Upper lobe of left lung (tissue), 6 donors: ENCODE results near the gene PDAP1. TPM values are rescaled to one million over a fixed set of nuclear protein-coding genes. Genes with fewer than 3 reads are reported as not detected.
A peak's percentile ranks its signal among the peaks of the same experiment; 100 is the strongest.

Source experiments
- ATAC-seq, 2 donors: fragments of 200-7000 bp; cut with Tn5 transposase; one replicate each; pipeline ENCODE4 v1.9.1; 2022; ENCODE audit warnings: mild to moderate bottlenecking in 2 of 2, moderate library complexity in 2 of 2; ENCODE audit not compliant: low FRiP score in 2 of 2
- DNase-seq, 2 donors: peaks; one replicate each; pipeline ENCODE4 v3.0.0-alpha.2; 2019 to 2020
- H3K27ac ChIP-seq, 4 donors: fragments of 200-600 bp; sonication (generic); one replicate each; pipeline ENCODE4 v1.5.1; 2016 to 2019
- H3K27me3 ChIP-seq, 4 donors: fragments of 200-600 bp; sonication (generic); one replicate each; pipeline ENCODE4 v1.5.1; 2017 to 2019
- H3K36me3 ChIP-seq, 4 donors: fragments of 200-600 bp; sonication (generic); one replicate each; pipeline ENCODE4 v1.5.1; 2016 to 2019
- H3K4me1 ChIP-seq, 4 donors: fragments of 200-600 bp; sonication (generic); one replicate each; pipeline ENCODE4 v1.5.1; 2018 to 2019
- H3K4me3 ChIP-seq, 4 donors: fragments of 200-600 bp; sonication (generic); one replicate each; pipeline ENCODE4 v1.5.1; 2017 to 2019; ENCODE audit warnings: mild to moderate bottlenecking in 2 of 4, moderate library complexity in 1 of 4
- H3K9me3 ChIP-seq, 4 donors: fragments of 200-600 bp; sonication (generic); one replicate each; pipeline ENCODE4 v1.5.1; 2018 to 2019
- EP300 ChIP-seq, 4 donors: sonication (generic); formaldehyde crosslinking; IDR thresholded peaks; one replicate each; pipeline ENCODE4 v1.5.1; 2017; ENCODE audit warnings: antibody characterized with exemption in 4 of 4, control low read depth in 2 of 4
- POLR2A ChIP-seq, 4 donors: fragments of 450-650 bp; IDR thresholded peaks; one replicate each; pipeline ENCODE4 v1.5.1; 2016 to 2017; ENCODE audit warnings: antibody characterized with exemption in 4 of 4, mild to moderate bottlenecking in 2 of 4
- POLR2AphosphoS5 ChIP-seq, 2 donors: sonication (generic); formaldehyde crosslinking; IDR thresholded peaks; one replicate each; pipeline ENCODE4 v1.5.1; 2017; ENCODE audit warnings: antibody characterized with exemption in 2 of 2
- WGBS, 2 donors: methylation state at CpG; one replicate each; pipeline ENCODE4 v1.1.5; 2017 to 2018; 5-methylcytosine and 5-hydroxymethylcytosine counted together
- total RNA-seq, 6 donors: library from RNA; depleted of rRNA in 4 of 6; stranded (reverse); fragments of >200 nt in 4 of 6; gene quantifications; one replicate each; pipeline versions ENCODE4 v1.1.0 to v1.2.1, GENCODE V29; 2016 to 2021
- TF ChIP-seq, protein P1 (sequence below), 6 experiments: fragments of 450-650 bp in 4 of 6; fragments of 200-600 bp in 2 of 6; sonication (generic) in 2 of 6; IDR thresholded peaks; one replicate each; pipeline ENCODE4 v1.5.1; 2016 to 2019; ENCODE audit warnings: antibody characterized with exemption in 6 of 6
- donor health status: DM: no; HTN: no; CAD: no; lungs with moderate emphysema.
- donor health status: DM: no; HTN: yes; CAD: no; lungs with severe emphysema.

PDAP1 gene
- total RNA-seq, 6 donors from 2014 or later = 31.4 to 76.0 (median 67.4) TPM

DNA sequence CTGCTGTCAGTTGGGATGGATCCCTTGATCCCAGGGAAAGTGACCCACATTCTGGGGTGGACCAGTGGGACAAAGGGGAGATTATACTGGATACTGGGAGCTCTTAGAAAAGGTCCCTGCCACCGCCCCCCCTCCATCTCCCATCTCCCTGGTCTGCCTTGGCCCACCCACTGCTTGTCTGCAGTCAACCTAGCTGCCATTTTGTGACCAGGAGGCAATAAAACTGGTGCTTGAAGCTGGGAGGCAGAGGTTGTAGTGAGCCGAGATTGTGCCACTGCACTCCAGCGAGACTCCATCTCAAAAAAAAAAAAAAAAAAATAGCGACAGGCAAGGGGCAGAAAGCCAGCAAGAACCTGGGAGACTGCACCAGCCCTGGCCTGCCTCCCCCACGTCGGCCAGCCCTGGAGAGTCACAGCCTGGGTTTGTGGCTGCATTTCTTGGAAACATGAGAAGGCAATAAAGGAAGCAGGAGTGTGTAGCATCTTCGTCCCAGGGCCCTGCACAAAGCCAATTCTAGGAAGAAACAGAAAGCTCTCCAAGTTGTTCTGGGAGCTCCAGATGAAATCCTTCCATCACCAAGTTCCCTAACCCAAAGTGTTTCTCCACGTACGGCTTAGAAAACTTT, 38.5 kb downstream of the PDAP1 start:
- Histone ChIP-seq H3K4me3 (no peak overlapping the region), H3K9me3 (no peaks in the 10 kb centered on the region), H3K27me3 (no peaks in the 10 kb centered on the region), H3K27ac (peak overlapping the region; percentile 68 to 74 (median 70)), H3K4me1 (peaks cover 9 to 38% (median 21%) of the 10 kb centered on the region in 4 donors), H3K36me3 (peaks cover 9 to 34% (median 20%) of the 10 kb centered on the region in 4 donors)
- TF ChIP-seq POLR2AphosphoS5 (IDR thresholded peaks at IDR 0.05) (no peak), EP300 (IDR thresholded peaks at IDR 0.05) (no peak), POLR2A (IDR thresholded peaks at IDR 0.05) (no peak)
- TF ChIP-seq, protein P1, sequence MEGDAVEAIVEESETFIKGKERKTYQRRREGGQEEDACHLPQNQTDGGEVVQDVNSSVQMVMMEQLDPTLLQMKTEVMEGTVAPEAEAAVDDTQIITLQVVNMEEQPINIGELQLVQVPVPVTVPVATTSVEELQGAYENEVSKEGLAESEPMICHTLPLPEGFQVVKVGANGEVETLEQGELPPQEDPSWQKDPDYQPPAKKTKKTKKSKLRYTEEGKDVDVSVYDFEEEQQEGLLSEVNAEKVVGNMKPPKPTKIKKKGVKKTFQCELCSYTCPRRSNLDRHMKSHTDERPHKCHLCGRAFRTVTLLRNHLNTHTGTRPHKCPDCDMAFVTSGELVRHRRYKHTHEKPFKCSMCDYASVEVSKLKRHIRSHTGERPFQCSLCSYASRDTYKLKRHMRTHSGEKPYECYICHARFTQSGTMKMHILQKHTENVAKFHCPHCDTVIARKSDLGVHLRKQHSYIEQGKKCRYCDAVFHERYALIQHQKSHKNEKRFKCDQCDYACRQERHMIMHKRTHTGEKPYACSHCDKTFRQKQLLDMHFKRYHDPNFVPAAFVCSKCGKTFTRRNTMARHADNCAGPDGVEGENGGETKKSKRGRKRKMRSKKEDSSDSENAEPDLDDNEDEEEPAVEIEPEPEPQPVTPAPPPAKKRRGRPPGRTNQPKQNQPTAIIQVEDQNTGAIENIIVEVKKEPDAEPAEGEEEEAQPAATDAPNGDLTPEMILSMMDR (IDR thresholded peaks at IDR 0.05) = no peak
- DNase-seq (no peak), ATAC-seq (no peak)
- 59 to 66% methylated on average over 9 of the region's 9 CpGs for WGBS, 2 donors

GRCh38 chr7:99368750-99369389, 39.5 kb downstream of the PDAP1 start:
- Histone ChIP-seq H3K27ac (peak overlapping the region; percentile 68 to 74 (median 70)), H3K4me1 (peaks cover 7 to 33% (median 19%) of the 10 kb centered on the region in 4 donors), H3K4me3 (no peak overlapping the region), H3K36me3 (peaks cover 11 to 44% (median 30%) of the 10 kb centered on the region in 4 donors), H3K27me3 (no peaks in the 10 kb centered on the region), H3K9me3 (no peaks in the 10 kb centered on the region)
- WGBS, 2 donors = 78 to 83% methylated on average over 13 of the region's 13 CpGs
- peak in 1 of 2 donors; percentile 54 for DNase-seq
- TF ChIP-seq POLR2AphosphoS5 (IDR thresholded peaks at IDR 0.05) (no peak), EP300 (IDR thresholded peaks at IDR 0.05) (peak in 1 of 4 donors; percentile 23)
- peak in 1 of 2 donors; percentile 76 for ATAC-seq

- no peak for ATAC-seq
- Histone ChIP-seq H3K27me3 (no peaks in the 10 kb centered on the region), H3K4me1 (peaks cover 0 to 15% (median 4%) of the 10 kb centered on the region in 4 donors), H3K9me3 (no peaks in the 10 kb centered on the region), H3K4me3 (no peak overlapping the region), H3K27ac (no peak overlapping the region), H3K36me3 (peaks cover 21 to 66% (median 47%) of the 10 kb centered on the region in 4 donors)
- WGBS, 2 donors = 89 to 96% methylated on average over 4 to 11 of the region's 11 CpGs
- TF ChIP-seq EP300 (IDR thresholded peaks at IDR 0.05) (no peak), POLR2A (IDR thresholded peaks at IDR 0.05) (no peak)
- DNase-seq = no peak
These were observed 41.8 kb downstream of the PDAP1 start for GRCh38 chr7:99366646-99367045.

DNA sequence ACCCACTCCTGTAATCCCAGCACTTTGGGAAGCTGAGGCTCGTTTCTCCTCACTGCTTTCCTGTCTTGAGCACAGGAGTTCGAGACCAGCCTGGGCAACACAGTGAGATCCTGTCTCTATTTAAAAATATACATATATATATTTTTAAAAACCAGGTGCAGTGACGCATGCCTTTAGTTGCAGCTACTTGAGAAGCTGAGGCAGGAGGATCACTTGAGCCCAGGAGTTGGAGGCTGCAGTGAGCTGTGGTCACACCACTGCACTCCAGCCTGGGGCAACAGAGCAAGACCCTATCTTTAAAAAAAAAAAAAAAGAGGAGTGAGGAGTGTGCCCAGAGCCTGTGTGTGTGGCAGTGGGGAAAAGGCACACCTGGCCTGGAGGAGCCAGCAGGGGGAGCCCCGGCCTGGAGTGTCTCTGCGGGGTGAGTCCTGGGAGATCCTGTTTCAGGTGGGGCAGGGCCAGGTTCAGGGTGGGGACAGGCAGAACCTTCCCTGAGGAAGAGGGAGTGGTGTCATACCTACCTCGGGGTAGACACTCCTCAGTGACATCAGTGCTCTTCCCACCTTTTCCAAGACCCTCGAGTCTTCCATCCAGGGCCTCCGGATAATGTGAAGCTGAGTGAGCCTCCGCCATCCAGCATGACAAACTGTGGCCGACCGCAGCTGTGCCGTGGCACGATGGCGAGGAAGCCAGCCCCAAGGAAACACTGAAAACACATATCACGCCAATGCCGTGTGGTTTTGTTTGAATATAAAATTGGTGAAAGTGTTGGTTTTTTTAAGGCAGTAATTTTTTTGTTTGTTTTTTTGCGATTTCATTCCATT, 42.9 kb downstream of the PDAP1 start:
- Histone ChIP-seq H3K4me3 (no peak overlapping the region), H3K36me3 (peaks cover 21 to 77% (median 56%) of the 10 kb centered on the region in 4 donors), H3K4me1 (peaks cover 0 to 15% (median 4%) of the 10 kb centered on the region in 4 donors), H3K9me3 (no peaks in the 10 kb centered on the region), H3K27me3 (no peaks in the 10 kb centered on the region), H3K27ac (no peak overlapping the region)
- WGBS, 2 donors = 81 to 87% methylated on average over 14 to 17 of the region's 17 CpGs
- ATAC-seq = peak; percentile 74 to 79
- TF ChIP-seq, protein P1 (IDR thresholded peaks at IDR 0.05) = peak; percentile 30 to 64 (median 53)
- no peak for TF ChIP-seq POLR2AphosphoS5 (IDR thresholded peaks at IDR 0.05)
- DNase-seq = peak; percentile 72 to 88

GRCh38 chr7:99363286-99363685, 45.1 kb downstream of the PDAP1 start:
- no peak overlapping the region for H3K4me3 ChIP-seq
- no peak overlapping the region for H3K27ac ChIP-seq
- DNase-seq = no peak
- H3K4me1 ChIP-seq = peaks cover 0 to 4% (median 0%) of the 10 kb centered on the region in 4 donors
- no peak for ATAC-seq
- no peaks in the 10 kb centered on the region for H3K9me3 ChIP-seq
- TF ChIP-seq POLR2A (IDR thresholded peaks at IDR 0.05) (no peak), POLR2AphosphoS5 (IDR thresholded peaks at IDR 0.05) (no peak), EP300 (IDR thresholded peaks at IDR 0.05) (no peak)
- TF ChIP-seq, protein P1 (IDR thresholded peaks at IDR 0.05) = no peak
- H3K36me3 ChIP-seq = peaks cover 27 to 93% (median 78%) of the 10 kb centered on the region in 4 donors
- 91 to 95% methylated on average over 5 of the region's 5 CpGs for WGBS, 2 donors
- no peaks in the 10 kb centered on the region for H3K27me3 ChIP-seq
